ENCODE measurements around the gene NFASC.

Gene NFASC

DNA sequence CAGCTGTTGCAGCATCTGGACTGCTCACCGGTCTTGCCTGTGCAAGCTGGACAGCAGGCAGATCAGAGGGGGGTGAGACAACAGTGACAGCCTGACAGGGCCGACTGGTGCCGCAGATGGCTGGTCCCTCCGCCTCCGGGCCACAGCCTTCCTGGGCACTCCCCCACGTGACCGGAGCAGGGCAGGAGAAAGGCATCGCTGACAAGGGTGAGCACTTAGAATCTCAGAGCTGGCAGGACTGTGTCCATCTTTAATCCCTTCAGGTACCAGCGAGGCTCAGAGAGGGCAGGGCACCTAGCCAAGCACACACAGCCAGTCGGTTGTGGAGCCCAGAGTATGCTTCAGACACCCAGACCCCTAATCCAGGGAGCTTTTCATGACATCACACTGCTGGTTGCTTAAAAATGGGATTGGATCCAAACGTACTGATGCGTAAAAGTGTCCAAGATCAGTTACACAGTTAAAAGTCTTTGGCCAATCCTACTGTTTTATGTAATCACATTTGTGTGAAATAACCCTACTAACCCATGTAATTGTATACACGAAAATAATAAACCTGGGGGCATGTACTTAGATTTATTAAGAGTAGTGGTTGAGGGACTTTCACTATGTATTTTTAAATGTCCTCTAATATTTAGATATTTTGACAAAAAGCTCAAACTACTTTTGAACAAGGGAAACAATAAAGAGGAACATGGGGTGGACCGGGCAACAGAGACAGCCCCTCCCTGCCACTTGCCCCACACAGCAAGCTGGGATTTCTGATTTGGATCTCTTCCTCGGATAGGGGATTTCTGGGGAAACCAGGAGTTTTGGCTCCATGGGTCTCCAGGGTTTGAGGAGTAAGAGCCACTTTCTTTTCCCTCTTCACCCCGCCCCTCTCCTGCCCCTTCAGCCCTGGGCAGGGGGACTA is 171.6 kb downstream of the NFASC start:
- no peak for DNase-seq (ENCODE audit: low spot score)

DNA sequence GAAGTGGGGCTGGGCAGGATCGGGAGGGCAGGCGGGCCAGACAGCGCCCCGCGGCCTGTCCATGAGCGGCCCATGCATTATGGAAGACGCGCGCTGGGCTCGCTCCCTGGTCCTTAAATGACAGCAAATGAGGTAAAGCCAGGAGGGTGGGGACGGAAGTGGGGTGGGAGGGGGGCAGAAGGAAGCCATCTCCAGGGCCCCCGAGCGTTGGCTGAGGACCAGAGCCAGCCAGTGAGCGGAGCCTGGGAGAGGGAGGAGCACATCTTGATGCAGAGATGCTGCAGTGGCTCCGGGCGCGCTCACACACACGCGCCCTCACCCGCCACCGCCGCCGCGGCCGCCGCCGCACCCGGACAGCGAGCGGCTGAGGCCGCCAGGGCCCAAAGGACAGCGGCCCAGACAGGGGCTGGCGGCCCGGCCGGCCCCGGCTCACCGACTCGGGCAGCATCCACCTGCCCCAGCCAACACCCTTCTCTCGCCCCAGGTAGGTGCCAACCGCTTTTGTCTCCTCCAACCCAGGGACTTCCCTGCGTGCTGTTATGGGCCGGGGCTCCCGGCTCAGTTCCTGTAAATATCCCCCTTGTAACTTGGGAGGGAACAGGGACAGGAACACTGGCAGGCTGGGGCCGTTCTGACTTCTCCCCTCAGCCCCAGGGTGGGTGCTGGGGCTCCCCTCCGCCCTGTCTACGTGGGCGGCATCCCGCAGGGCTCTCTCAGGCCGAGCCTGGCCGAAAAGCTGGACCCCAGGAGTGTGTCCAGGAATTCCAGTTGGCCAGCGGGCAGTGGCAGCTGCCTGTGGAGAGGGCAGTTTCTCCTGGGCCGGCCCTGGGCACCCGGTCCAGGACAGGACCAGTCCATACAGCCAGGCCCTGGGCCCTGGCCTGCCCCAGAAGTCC is 172.5 kb downstream of the NFASC start, which contains the start of gene CNTN2:
CNTN2 (plus strand) TSS at position 302 of the 896 bp plus-strand sequence. CDS start 9,974 bp downstream, outside the sequence.
- DNase-seq (ENCODE audit: low spot score), result no peak

DNA sequence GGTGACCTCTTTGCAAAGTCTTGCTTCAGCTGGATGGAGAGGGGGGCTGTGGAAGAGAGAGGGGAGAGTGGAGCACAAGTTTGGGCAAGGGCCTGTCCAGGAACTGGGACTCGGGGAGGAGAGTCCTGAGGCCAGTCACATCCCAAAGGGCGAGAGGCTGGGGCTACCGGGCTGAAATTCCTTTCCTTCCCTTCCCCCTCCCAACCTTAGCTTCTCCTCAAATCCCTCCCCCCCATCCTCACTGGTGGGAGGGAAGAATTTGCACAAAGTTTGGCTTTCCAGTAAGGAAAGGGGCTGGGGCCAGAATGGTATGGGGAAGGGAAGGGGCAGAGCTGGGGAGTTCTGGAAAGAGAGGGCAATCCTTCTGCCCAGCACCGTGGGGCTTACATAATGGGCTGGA is 173.2 kb downstream of the NFASC start:
- no peak for DNase-seq (ENCODE audit: low spot score)

DNA sequence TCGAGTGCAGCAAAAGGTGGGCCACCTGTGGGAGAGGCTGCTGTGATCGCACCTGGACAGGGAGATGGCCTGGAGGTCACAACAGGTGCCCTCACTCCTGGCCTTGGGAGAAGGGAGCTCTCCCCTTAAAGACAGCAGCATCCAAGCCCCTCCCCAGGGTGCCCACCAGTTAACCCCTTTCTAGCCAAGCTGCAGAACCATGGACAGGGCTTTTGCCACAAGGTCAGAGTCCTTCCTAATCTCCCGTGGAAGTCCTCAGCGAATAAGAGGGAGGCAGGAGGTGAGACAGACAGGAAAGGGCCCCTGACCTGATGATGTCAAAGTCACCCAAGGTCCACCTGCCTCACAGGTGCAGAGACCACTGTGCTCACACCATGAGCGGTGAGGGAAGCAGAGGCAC is 174.1 kb downstream of the NFASC start:
- DNase-seq (ENCODE audit: low spot score), result no peak

DNA sequence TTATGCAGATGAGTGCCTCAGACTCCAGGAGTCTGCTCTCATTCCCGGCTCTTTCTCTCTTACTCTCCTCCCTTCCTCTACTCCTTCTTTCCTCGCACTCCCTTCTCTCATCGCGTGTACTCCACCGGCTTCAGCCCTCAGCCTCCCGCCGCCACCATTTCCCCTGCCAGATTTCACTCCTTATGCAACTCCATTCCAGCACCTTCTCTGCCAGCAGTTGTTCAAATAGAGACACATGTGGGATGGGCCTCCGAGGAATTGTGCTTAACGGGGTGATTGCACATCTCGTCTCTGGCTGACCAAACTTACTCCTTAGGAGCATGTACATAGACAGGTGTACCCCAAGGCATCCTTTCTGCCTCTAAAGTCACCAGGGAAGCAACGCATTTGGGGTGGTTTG is 174.5 kb downstream of the NFASC start:
- DNase-seq (ENCODE audit: low spot score), result no peak

DNA sequence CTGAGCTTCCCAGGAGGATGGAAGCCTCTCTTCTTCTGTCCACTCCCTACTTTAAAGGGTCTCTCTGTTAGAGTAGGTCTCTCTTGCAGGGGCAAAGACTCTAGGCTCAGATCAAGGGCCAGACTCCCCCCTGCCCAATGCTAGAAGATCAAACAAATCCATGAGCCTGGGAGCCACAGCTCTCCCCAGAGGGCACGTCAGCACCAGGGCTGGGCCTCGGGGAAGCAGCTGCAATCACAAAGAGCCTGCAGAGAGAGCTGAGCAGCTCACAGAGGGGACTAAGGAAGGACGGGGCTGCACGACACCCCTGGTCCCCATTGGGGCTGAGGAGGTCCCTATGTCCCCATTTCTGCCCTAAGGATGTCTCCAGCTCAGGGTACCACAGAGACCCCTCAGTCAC is 176.2 kb downstream of the NFASC start:
- no peak for DNase-seq (ENCODE audit: low spot score)

- DNase-seq (ENCODE audit: low spot score), result no peak
Observed at GRCh38 chr1:205047764-205048231, 177.1 kb downstream of the NFASC start.

GRCh38 chr1:205048382-205048781 is 177.7 kb downstream of the NFASC start:
- DNase-seq (ENCODE audit: low spot score), result no peak

DNA sequence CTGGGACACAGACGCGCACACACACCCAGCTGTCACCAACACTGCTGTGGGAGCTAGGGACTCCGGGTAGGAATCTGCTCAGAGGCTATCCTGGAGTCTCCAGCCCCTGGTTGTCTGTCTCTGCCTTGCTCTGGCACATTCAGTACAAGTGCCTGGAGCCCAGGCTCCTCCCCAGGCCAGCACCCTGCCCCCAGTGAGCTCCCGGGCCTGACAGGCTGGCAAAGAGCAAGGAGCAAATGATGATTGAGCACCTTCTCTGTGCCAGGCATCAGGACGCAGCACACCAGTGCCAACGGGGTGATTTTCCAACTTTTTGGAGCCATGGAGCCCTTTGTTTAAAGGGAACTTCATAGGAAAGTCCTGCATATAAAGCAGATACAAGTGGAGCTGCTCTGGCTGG is 178.8 kb downstream of the NFASC start:
- DNase-seq (ENCODE audit: low spot score), result no peak

- DNase-seq (ENCODE audit: low spot score), result no peak
Observed at GRCh38 chr1:205052690-205053089, 182.0 kb downstream of the NFASC start.

DNA sequence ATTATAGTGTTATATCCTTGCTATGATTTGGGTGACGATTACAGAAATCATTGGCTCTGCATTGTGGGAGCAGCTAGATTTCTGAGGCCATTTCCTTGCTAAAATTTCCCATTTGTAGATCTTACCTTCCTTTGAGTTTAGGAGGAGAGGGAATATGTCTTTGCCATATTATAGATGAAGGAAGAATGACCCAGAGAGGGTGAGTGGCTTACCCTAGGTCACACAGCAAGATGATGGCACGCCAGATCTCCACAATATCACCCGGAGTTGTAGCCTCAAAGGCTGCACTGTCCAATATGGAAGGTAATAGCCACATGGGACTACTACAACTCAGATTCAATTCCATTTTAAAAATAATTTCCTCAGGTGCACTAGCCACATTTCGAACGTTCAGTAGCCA is 182.6 kb downstream of the NFASC start:
- DNase-seq (ENCODE audit: low spot score), result no peak

DNA sequence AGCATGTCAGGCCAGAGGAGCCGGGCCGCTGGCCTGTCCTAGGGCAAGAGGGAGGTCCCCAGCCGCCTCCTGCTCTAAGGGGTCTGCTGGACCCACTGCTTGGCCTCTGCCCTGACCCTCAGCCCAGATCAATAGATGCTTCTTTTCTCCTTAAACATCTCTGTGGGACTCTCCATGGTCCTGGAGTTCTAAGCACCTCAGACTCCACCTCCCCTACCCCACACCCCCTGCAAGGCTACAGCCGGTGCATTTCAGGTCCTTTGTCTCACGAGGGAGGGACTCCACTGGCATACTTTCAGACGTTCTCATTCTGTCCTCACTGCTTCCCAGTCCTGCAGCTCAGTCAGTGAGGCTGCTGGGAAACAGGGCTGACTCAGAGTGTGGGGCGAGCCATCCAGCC is 183.4 kb downstream of the NFASC start:
- no peak for DNase-seq (ENCODE audit: low spot score)

DNA sequence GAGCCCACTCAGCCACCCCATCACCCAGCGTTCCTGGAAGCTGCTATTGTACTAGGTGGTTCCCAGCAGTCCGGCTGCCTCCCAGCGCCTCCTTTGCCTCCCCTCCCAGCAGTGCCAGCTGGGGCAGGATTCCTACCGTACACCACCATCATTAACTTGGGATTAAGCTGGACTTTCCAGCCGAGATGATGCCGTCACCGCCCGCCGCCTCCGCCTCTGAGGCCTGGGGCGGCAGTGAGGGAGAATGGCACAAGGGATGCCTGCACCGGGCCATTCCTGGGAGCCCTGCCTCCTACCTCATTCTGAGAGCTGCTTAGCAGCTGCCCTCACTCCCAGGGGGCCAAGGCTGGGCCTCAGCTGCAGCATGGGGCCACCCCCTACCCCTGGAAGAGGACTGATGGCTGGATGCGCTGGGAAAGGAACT is 185.5 kb downstream of the NFASC start:
- DNase-seq (ENCODE audit: low spot score), result no peak

DNA sequence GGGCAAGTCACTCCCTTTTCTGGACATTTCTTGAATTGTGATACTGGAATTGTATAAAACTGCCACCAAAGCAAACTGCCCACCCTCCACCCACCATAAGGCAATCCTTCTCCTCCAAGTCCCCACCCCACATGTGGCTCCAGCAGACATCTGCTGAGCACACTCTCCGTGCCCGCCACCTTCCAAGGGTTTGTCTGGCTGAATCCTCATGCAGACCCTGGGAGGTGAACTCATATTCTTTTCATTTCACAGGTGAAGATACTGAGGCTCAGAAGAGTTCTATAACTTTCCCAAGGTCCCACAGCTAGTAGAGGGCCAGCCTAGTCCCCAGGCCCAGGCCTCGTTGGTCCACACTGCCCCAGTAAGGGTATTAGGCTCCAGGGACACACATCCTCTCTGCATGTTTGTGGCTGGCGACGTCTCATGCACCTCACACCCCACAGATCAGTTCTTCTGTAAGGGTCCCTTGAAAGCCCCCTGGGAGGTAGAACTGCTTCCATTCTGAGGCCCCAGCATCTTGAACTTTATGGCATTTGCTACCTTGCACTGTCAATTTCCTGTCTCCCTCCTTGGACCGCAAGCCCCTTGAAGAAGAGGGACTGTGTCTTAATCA is 186.4 kb downstream of the NFASC start:
- no peak for DNase-seq (ENCODE audit: low spot score)

DNA sequence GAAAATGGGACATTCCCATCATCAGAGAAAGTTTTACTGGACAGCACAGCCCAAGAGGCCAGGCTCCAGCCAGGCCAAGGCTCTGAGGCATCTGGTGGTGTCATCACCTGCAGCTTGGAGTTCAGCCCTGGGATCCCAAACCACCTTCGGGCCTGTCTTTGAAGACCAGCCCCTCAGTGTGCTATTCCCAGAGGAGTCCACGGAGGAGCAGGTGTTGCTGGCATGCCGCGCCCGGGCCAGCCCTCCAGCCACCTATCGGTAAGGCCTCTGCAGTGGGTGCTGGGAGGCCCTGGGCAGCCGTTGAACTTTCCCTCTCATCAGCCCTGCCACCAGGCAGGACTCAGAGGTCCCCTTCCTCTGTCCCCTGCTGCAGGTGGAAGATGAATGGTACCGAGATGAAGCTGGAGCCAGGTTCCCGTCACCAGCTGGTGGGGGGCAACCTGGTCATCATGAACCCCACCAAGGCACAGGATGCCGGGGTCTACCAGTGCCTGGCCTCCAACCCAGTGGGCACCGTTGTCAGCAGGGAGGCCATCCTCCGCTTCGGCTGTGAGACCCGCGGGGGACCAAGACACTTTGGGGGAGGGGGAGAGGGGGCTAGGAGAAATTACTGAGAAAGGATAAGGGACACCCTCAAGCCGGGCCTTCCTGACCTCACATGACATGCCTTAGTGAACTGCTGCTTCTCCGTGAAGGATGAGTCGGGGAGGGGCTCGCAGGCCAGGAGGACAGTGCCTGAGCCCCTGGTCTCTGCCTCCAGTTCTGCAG is 187.3 kb downstream of the NFASC start:
- no peak for DNase-seq (ENCODE audit: low spot score)

DNA sequence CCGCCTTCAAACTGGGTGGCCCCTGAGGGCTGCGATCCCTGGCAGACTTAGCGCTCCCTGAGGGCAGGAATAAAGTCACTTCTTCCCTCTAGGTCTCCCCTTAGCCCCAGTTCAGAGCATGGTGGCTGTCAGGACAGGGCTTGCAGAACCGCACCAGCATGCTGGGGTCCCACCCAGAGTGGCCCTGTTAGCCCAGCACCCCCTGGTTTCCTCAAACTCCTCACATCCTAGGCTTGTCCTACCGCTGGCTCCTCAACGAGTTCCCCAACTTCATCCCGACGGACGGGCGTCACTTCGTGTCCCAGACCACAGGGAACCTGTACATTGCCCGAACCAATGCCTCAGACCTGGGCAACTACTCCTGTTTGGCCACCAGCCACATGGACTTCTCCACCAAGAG is 188.2 kb downstream of the NFASC start:
- no peak for DNase-seq (ENCODE audit: low spot score)

- DNase-seq (ENCODE audit: low spot score), result no peak
Observed at GRCh38 chr1:205059660-205060059, 189.0 kb downstream of the NFASC start.

DNA sequence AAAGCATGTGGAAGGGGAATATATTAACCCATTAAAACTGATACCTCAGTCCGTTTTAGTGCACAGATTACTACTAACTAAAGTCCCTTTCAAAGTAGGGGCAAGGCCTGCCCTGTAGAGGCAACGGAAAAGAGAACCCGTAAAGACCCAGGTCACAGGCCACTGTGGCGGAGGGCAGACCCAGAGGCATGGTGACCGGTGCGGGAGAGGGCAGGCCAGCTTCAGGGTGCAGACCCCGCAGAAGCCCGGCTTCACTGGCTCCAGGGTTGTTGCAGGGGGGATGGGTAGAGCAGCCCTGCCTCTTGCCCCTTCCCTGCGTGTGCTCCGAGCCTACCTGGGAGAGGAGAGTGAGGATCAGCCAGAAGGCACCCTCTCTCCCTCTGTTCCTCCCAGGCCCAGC is 190.1 kb downstream of the NFASC start:
- DNase-seq (ENCODE audit: low spot score), result no peak

DNA sequence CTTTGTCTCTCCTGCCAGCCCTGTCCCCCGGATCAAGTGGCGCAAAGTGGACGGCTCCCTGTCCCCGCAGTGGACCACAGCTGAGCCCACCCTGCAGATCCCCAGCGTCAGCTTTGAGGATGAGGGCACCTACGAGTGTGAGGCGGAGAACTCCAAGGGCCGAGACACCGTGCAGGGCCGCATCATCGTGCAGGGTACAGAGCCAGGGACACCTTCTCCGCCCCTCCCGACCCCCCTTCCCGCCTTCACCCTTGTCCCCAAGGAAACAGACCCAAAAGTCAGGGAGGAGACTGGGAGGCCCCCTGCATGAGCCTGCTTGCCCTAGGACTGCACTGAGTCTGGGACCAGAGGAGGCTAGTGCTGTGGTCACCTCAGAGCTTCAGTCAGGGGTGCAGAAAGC is 190.6 kb downstream of the NFASC start:
- no peak for DNase-seq (ENCODE audit: low spot score)

GRCh38 chr1:205061665-205062069 is 191.0 kb downstream of the NFASC start:
- DNase-seq (ENCODE audit: low spot score), result peak; percentile 29

- no peak for DNase-seq (ENCODE audit: low spot score)
Observed at GRCh38 chr1:205062319-205062718, 191.7 kb downstream of the NFASC start.

GRCh38 chr1:205062895-205063294 is 192.2 kb downstream of the NFASC start:
- DNase-seq (ENCODE audit: low spot score), result no peak
